ENCODE measurements around the gene MMP7. TPM values are rescaled to one million over a fixed set of nuclear protein-coding genes. Genes with fewer than 3 reads are reported as not detected.

MMP7 gene
- total and polyA plus RNA-seq, 2 donors (not counting 1 experiment from before 2014, with no cell fraction given) = 0.17 TPM; not detected in 1

- peak; percentile 36 to 77 for DNase-seq (ENCODE audit: low read depth in 2 of 2)
- no peak for TF ChIP-seq EZH2 (IDR thresholded peaks at IDR 0.05; ENCODE audit: low read length, missing control alignments)
- TF ChIP-seq CTCF (conservative IDR thresholded peaks at IDR 0.05 in 1 of 2, IDR thresholded peaks at IDR 0.05 in 1 of 2; ENCODE audit: low read depth in 1 of 2, low read length in 2 of 2) = no peak
- Histone ChIP-seq H3K4me3 (replicated peaks in 1 of 4; ENCODE audit: control extremely low read depth in 1 of 4, insufficient read depth in 1 of 4, low read depth in 3 of 4, low read length in 4 of 4) (no peak overlapping the region), H4K20me1 (ENCODE audit: control insufficient read depth, extremely low read depth, insufficient read depth, low read length) (no peaks in the 10 kb centered on the region), H3K27ac (ENCODE audit: insufficient read depth, low read length) (no peak overlapping the region), H2AFZ (ENCODE audit: low read length) (no peak overlapping the region), H3K79me2 (ENCODE audit: control insufficient read depth, insufficient read depth, low read length) (no peaks in the 10 kb centered on the region), H3K4me2 (ENCODE audit: extremely low read depth, insufficient read depth, low read length) (no peak overlapping the region), H3K27me3 (ENCODE audit: control insufficient read depth, insufficient read depth, low read length) (no peaks in the 10 kb centered on the region), H3K4me1 (ENCODE audit: control insufficient read depth, extremely low read depth, insufficient read depth, low read length) (no peaks in the 10 kb centered on the region), H3K9ac (ENCODE audit: insufficient read depth, low read length) (no peak overlapping the region), H3K9me3 (ENCODE audit: control insufficient read depth, insufficient read depth, low read depth, low read length) (no peaks in the 10 kb centered on the region), H3K36me3 (ENCODE audit: control insufficient read depth, insufficient read depth, low read length) (no peaks in the 10 kb centered on the region)
Measured at GRCh38 chr11:102497061-102497460, 33.5 kb downstream of the MMP7 start.

- Histone ChIP-seq H3K4me1 (ENCODE audit: control insufficient read depth, extremely low read depth, insufficient read depth, low read length) (no peaks in the 10 kb centered on the region), H3K79me2 (ENCODE audit: control insufficient read depth, insufficient read depth, low read length) (no peaks in the 10 kb centered on the region), H3K27me3 (ENCODE audit: control insufficient read depth, insufficient read depth, low read length) (no peaks in the 10 kb centered on the region), H2AFZ (ENCODE audit: low read length) (peak overlapping the region; percentile 47), H4K20me1 (ENCODE audit: control insufficient read depth, extremely low read depth, insufficient read depth, low read length) (no peaks in the 10 kb centered on the region), H3K36me3 (ENCODE audit: control insufficient read depth, insufficient read depth, low read length) (no peaks in the 10 kb centered on the region), H3K9me3 (ENCODE audit: control insufficient read depth, insufficient read depth, low read depth, low read length) (no peaks in the 10 kb centered on the region), H3K27ac (ENCODE audit: insufficient read depth, low read length) (no peak overlapping the region), H3K4me3 (replicated peaks in 1 of 4; ENCODE audit: control extremely low read depth in 1 of 4, insufficient read depth in 1 of 4, low read depth in 3 of 4, low read length in 4 of 4) (peak overlapping the region in 1 of 4 experiments; percentile 13), H3K9ac (ENCODE audit: insufficient read depth, low read length) (no peak overlapping the region), H3K4me2 (ENCODE audit: extremely low read depth, insufficient read depth, low read length) (peak overlapping the region; percentile 28)
- peak; percentile 55 to 57 for TF ChIP-seq CTCF (conservative IDR thresholded peaks at IDR 0.05 in 1 of 2, IDR thresholded peaks at IDR 0.05 in 1 of 2; ENCODE audit: low read depth in 1 of 2, low read length in 2 of 2)
- no peak for TF ChIP-seq EZH2 (IDR thresholded peaks at IDR 0.05; ENCODE audit: low read length, missing control alignments)
- peak; percentile 81 to 91 for DNase-seq (ENCODE audit: low read depth in 2 of 2)
Measured at GRCh38 chr11:102495161-102496042, 35.1 kb downstream of the MMP7 start.

DNA sequence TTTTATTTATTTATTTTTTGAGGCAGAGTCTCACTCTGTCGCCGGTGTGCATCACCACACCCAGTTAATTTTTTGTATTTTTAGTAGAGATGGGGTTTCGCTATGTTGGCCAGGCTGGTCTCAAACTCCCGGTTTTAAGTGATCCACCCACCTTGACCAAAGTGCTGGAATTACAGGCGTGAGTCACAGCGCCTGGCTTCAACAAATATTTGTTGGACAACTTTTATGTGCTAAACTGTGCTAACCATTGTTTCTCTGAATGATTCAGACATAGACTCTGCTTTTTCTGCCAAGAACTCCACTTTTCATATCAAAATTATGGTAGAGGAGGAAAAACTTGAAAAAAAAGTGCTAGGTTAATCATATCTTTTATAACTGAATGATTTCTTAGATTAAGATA is 36.3 kb downstream of the MMP7 start:
- no peak overlapping the region for H3K27ac ChIP-seq (ENCODE audit: insufficient read depth, low read length)
- no peak overlapping the region for H3K9ac ChIP-seq (ENCODE audit: insufficient read depth, low read length)
- TF ChIP-seq CTCF (conservative IDR thresholded peaks at IDR 0.05 in 1 of 2, IDR thresholded peaks at IDR 0.05 in 1 of 2; ENCODE audit: low read depth in 1 of 2, low read length in 2 of 2) (no peak), EZH2 (IDR thresholded peaks at IDR 0.05; ENCODE audit: low read length, missing control alignments) (no peak)
- no peaks in the 10 kb centered on the region for H4K20me1 ChIP-seq (ENCODE audit: control insufficient read depth, extremely low read depth, insufficient read depth, low read length)
- H3K27me3 ChIP-seq (ENCODE audit: control insufficient read depth, insufficient read depth, low read length) = no peaks in the 10 kb centered on the region
- H2AFZ ChIP-seq (ENCODE audit: low read length) = no peak overlapping the region
- H3K4me2 ChIP-seq (ENCODE audit: extremely low read depth, insufficient read depth, low read length) = no peak overlapping the region
- DNase-seq (ENCODE audit: low read depth in 2 of 2) = peak in 1 of 2 donors; percentile 89
- H3K79me2 ChIP-seq (ENCODE audit: control insufficient read depth, insufficient read depth, low read length) = no peaks in the 10 kb centered on the region
- H3K4me1 ChIP-seq (ENCODE audit: control insufficient read depth, extremely low read depth, insufficient read depth, low read length) = no peaks in the 10 kb centered on the region
- no peak overlapping the region for H3K4me3 ChIP-seq (replicated peaks in 1 of 4; ENCODE audit: control extremely low read depth in 1 of 4, insufficient read depth in 1 of 4, low read depth in 3 of 4, low read length in 4 of 4)
- H3K36me3 ChIP-seq (ENCODE audit: control insufficient read depth, insufficient read depth, low read length) = no peaks in the 10 kb centered on the region
- H3K9me3 ChIP-seq (ENCODE audit: control insufficient read depth, insufficient read depth, low read depth, low read length) = no peaks in the 10 kb centered on the region
